Hematopoietic multipotent progenitor cell treated with erythropoietin and hydrocortisone succinate and interleukin-3 and kit ligand, for 4 days (in vitro differentiated cells): ENCODE results near the gene CAMK4.

Experiments used
- DNase-seq: peaks from one replicate; pipeline ENCODE4 v3.0.0-alpha.2; 2015

Gene CAMK4

GRCh38 chr5:111223787-111224560, at the start of gene CAMK4:
CAMK4 (plus strand) TSS chr5:111224384; CDS start chr5:111224484, 100 bp downstream.
- peak; percentile 66 for DNase-seq

GRCh38 chr5:111183064-111183463, 41.1 kb upstream of the CAMK4 start:
- DNase-seq: no peak

- DNase-seq: no peak
These were observed 37.1 kb upstream of the CAMK4 start for GRCh38 chr5:111187079-111187478.

- no peak for DNase-seq
These were observed 30.1 kb upstream of the CAMK4 start for GRCh38 chr5:111194053-111194452.

GRCh38 chr5:111194925-111195324, 29.3 kb upstream of the CAMK4 start:
- DNase-seq: no peak

- DNase-seq: no peak
These were observed 26.7 kb upstream of the CAMK4 start for GRCh38 chr5:111197523-111197922.

GRCh38 chr5:111198281-111198966, 25.8 kb upstream of the CAMK4 start:
- no peak for DNase-seq

GRCh38 chr5:111200828-111201227, 23.4 kb upstream of the CAMK4 start:
- DNase-seq: no peak

GRCh38 chr5:111201705-111202104, 22.5 kb upstream of the CAMK4 start:
- DNase-seq: no peak

GRCh38 chr5:111211341-111211740, 12.8 kb upstream of the CAMK4 start:
- no peak for DNase-seq

GRCh38 chr5:111214052-111214742, 10.0 kb upstream of the CAMK4 start:
- no peak for DNase-seq

- no peak for DNase-seq
These were observed 8.2 kb upstream of the CAMK4 start for GRCh38 chr5:111215971-111216370.

GRCh38 chr5:111221139-111221538, 3.0 kb upstream of the CAMK4 start:
- DNase-seq: no peak

GRCh38 chr5:111223101-111223786, 940 bp upstream of the CAMK4 start:
- DNase-seq: no peak

- no peak for DNase-seq
These were observed 569 bp downstream of the CAMK4 start for GRCh38 chr5:111224561-111225345.

GRCh38 chr5:111225926-111226325, 1.7 kb downstream of the CAMK4 start:
- DNase-seq: no peak

GRCh38 chr5:111226556-111226955, 2.4 kb downstream of the CAMK4 start:
- DNase-seq: no peak

GRCh38 chr5:111227226-111227782, 3.1 kb downstream of the CAMK4 start:
- DNase-seq: no peak

- DNase-seq: no peak
These were observed 3.6 kb downstream of the CAMK4 start for GRCh38 chr5:111227801-111228200.

- no peak for DNase-seq
These were observed 4.5 kb downstream of the CAMK4 start for GRCh38 chr5:111228520-111229220.

- DNase-seq: no peak
These were observed 5.1 kb downstream of the CAMK4 start for GRCh38 chr5:111229221-111229835.
